ENCODE results near the gene HTR4. TPM values are rescaled to one million over a fixed set of nuclear protein-coding genes. Genes with fewer than 3 reads are reported as not detected.

The HTR4 gene
- total RNA-seq, 4 donors from 2014 or later: 0.34 to 1.6 TPM; not detected in 2

DNA sequence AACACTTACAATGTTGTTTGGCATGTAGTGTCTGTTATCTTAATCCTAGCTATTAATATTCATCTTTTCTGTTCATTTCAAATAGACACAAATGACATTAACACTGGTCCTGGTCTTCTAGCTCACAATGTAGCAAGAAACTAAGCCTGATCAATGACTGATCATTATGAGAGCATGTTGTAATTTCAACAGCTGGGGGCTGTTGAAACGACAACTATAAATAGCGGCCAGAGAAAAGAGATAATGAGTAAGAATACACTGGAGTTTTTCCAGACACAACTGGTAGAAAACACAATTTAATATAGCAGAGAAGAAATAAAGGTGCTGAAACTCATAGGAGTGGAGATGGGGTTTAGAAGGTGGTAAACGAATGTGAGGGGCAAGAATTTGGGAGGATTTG is 89.2 kb downstream of the HTR4 start:
- DNase-seq (ENCODE audit: low spot score in 2 of 2): no peak

DNA sequence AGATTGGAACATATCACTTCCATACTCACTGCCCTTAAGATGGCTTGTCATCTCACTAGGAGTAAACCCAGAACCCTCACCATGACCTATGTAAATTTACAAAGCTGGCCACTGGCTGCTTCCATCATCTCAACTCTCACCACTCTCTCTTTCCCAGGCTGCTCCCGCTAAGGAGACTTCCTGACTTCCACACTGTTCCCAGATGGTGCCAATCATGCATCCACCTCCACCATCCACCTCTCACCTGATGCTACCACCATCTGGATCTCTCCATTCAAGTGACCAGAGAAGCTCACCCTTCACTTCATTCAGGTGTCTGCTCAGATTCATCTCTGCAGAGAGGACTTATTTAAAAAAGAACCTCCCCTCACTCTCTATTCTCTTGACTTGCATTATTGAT is 91.3 kb downstream of the HTR4 start:
- no peaks in the 10 kb centered on the region for H3K4me1 ChIP-seq
- no peaks in the 10 kb centered on the region for H3K36me3 ChIP-seq
- no peak overlapping the region for H3K4me3 ChIP-seq
- H3K9me3 ChIP-seq: no peaks in the 10 kb centered on the region
- 88% methylated on average over 1 of the region's 1 CpG for WGBS
- H3K27ac ChIP-seq: no peak overlapping the region
- peaks cover 3% of the 10 kb centered on the region for H3K27me3 ChIP-seq
- no peak for DNase-seq (ENCODE audit: low spot score in 2 of 2)
- TF ChIP-seq POLR2AphosphoS5 (IDR thresholded peaks at IDR 0.05): no peak
- no peak for TF ChIP-seq POLR2A (IDR thresholded peaks at IDR 0.05)
- TF ChIP-seq CTCF (IDR thresholded peaks at IDR 0.05): no peak
- no peak for TF ChIP-seq EP300 (IDR thresholded peaks at IDR 0.05)

More for the DNA sequence above, 89.2 kb downstream of the HTR4 start:
- 74% methylated on average over 3 of the region's 3 CpGs for WGBS
- no peak overlapping the region for H3K4me3 ChIP-seq
- no peak overlapping the region for H3K27ac ChIP-seq
- H3K4me1 ChIP-seq: no peaks in the 10 kb centered on the region
- H3K9me3 ChIP-seq: no peaks in the 10 kb centered on the region
- peaks cover 3% of the 10 kb centered on the region for H3K27me3 ChIP-seq
- TF ChIP-seq EP300 (IDR thresholded peaks at IDR 0.05) (no peak), POLR2AphosphoS5 (IDR thresholded peaks at IDR 0.05) (no peak), POLR2A (IDR thresholded peaks at IDR 0.05) (no peak), CTCF (IDR thresholded peaks at IDR 0.05) (no peak)
- H3K36me3 ChIP-seq: no peaks in the 10 kb centered on the region

DNA sequence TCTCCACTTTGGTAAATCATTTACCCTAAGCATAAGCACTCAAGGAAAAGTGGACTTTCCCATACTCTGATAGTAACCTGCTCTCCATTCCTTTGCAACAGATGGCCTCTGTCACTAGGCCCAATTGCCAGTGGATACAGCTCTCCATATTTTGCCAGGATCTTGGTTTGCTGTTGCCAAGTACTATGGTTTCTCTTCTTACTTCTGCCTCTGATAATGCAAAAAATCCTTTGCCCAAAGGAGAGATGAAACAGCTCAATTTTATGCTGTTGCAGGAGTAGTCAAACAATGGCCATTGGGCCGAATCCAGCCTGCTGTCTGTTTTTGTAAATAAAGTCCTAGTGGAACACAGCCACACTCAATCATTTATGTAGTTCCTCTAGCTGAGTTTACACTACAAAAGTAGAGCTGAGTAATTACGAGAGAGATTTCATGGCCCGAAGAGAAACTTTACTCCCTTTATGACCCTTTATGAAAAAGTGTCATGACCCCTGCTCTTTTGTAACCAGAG is 92.5 kb downstream of the HTR4 start:
- H3K36me3 ChIP-seq: no peaks in the 10 kb centered on the region
- H3K27me3 ChIP-seq: peaks cover 3% of the 10 kb centered on the region
- TF ChIP-seq CTCF (IDR thresholded peaks at IDR 0.05) (no peak), EP300 (IDR thresholded peaks at IDR 0.05) (no peak), POLR2AphosphoS5 (IDR thresholded peaks at IDR 0.05) (no peak), POLR2A (IDR thresholded peaks at IDR 0.05) (no peak)
- no peaks in the 10 kb centered on the region for H3K4me1 ChIP-seq
- DNase-seq (ENCODE audit: low spot score in 2 of 2): no peak
- no peak overlapping the region for H3K4me3 ChIP-seq
- H3K27ac ChIP-seq: no peak overlapping the region
- 77% methylated on average over 3 of the region's 3 CpGs for WGBS
- H3K9me3 ChIP-seq: no peaks in the 10 kb centered on the region

DNA sequence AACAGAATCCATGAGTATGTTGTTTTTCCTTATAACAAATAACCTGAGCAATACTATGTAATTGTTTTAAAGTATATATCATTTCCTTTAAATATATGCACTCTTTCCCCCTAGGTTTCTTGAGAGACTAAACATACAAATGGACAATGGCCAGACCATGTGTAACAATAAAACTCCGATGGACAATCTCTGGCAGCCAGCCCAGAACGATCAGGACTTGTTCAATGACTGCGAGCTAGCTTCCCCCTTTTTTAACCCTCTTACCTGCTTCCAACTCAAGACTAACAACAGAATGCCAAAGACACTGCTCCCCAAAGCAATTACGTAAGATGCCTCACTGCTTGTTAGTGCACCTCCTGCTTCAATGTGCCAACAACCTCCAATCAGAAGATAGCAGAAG is 94.9 kb downstream of the HTR4 start:
- no peak overlapping the region for H3K4me3 ChIP-seq
- no peaks in the 10 kb centered on the region for H3K4me1 ChIP-seq
- TF ChIP-seq EP300 (IDR thresholded peaks at IDR 0.05): no peak
- TF ChIP-seq POLR2AphosphoS5 (IDR thresholded peaks at IDR 0.05): no peak
- no peak for TF ChIP-seq CTCF (IDR thresholded peaks at IDR 0.05)
- TF ChIP-seq POLR2A (IDR thresholded peaks at IDR 0.05): no peak
- no peak for DNase-seq (ENCODE audit: low spot score in 2 of 2)
- H3K27me3 ChIP-seq: peaks cover under 1% of the 10 kb centered on the region
- 43% methylated on average over 4 of the region's 4 CpGs for WGBS
- no peaks in the 10 kb centered on the region for H3K9me3 ChIP-seq
- no peaks in the 10 kb centered on the region for H3K36me3 ChIP-seq
- no peak overlapping the region for H3K27ac ChIP-seq

GRCh38 chr5:148558892-148559291 is 95.4 kb downstream of the HTR4 start:
- no peak for DNase-seq (ENCODE audit: low spot score in 2 of 2)
- Histone ChIP-seq H3K36me3 (no peaks in the 10 kb centered on the region), H3K9me3 (no peaks in the 10 kb centered on the region), H3K27me3 (no peaks in the 10 kb centered on the region), H3K4me1 (no peaks in the 10 kb centered on the region), H3K4me3 (no peak overlapping the region), H3K27ac (no peak overlapping the region)
- TF ChIP-seq POLR2AphosphoS5 (IDR thresholded peaks at IDR 0.05): no peak
- TF ChIP-seq CTCF (IDR thresholded peaks at IDR 0.05): no peak
- TF ChIP-seq EP300 (IDR thresholded peaks at IDR 0.05): no peak
- TF ChIP-seq POLR2A (IDR thresholded peaks at IDR 0.05): no peak
- WGBS: 82% methylated on average over 2 of the region's 2 CpGs
